HepG2 (cell line): ENCODE measurements around the gene KCNK2. TPM values are rescaled to one million over a fixed set of nuclear protein-coding genes. Genes with fewer than 3 reads are reported as not detected.

Experiments
- ATAC-seq: fragments of 200-7000 bp; cut with Tn5 transposase; 3 replicates; pipeline ENCODE4 v1.9.1; 2020; ENCODE audit warnings: mild to moderate bottlenecking, moderate library complexity
- BruUV-seq: library from RNA; stranded (reverse); fragments of 400-500 nt; replicated peaks from 2 replicates; lab custom pipeline; 2021; lab: Mats Ljungman, UMichigan
- CTCF ChIA-PET: fragments of 300-600 bp; formaldehyde crosslinking; extraction: SDS; loops from one replicate; lab custom pipeline; 2021; ENCODE audit warnings: low total read pairs, inconsistent platforms, low intra/inter-chr PET ratio; lab: Yijun Ruan, JAX
- POLR2A ChIA-PET: fragments of 350-600 bp; sonication (Branson Sonifier 250); formaldehyde crosslinking; loops from one replicate; lab custom pipeline; 2020; ENCODE audit warnings: antibody characterized with exemption, inconsistent platforms; lab: Yijun Ruan, JAX
- DNase-seq: peaks from one replicate; pipeline ENCODE4 v3.0.0-alpha.2; 2015; ENCODE audit warnings: low spot score
- FAIRE-seq: peaks from 3 replicates; lab custom pipeline; 2011; peaks lifted over from hg19 to GRCh38; lab: Jason Lieb, UNC
- H2AFZ ChIP-seq: one replicate; pipeline ENCODE4 v1.6.1; 2011; ENCODE audit warnings: low read length, inconsistent platforms
- H3K27ac ChIP-seq: fragments of 300-600 bp; 3 replicates; pipeline ENCODE4 v1.8.0; 2011; ENCODE audit warnings: mixed run types, mild to moderate bottlenecking, mixed read lengths, low read length, inconsistent platforms; ENCODE audit not compliant: insufficient read depth; ENCODE audit errors: extremely low read length
- H3K27me3 ChIP-seq, 2 experiments: fragments of 200-600 bp in 1 of 2; 2 replicates in 1 of 2; 3 replicates in 1 of 2; pipeline versions ENCODE4 v1.6.0 to v1.8.0; 2011; ENCODE audit warnings: low read length in 2 of 2, mild to moderate bottlenecking in 2 of 2, moderate library complexity in 2 of 2, inconsistent platforms in 1 of 2; ENCODE audit not compliant: insufficient read depth in 2 of 2, control insufficient read depth in 1 of 2
- H3K36me3 ChIP-seq, 2 experiments: fragments of 200-600 bp in 1 of 2; replicated peaks in 1 of 2; 2 replicates in 1 of 2; 3 replicates in 1 of 2; pipeline versions ENCODE4 v1.5.1 to v1.8.0; 2011; ENCODE audit warnings: low read length in 2 of 2, inconsistent platforms in 1 of 2; ENCODE audit not compliant: insufficient read depth in 2 of 2, control insufficient read depth in 1 of 2
- H3K4me1 ChIP-seq: 2 replicates; pipeline ENCODE4 v1.5.1; 2012; ENCODE audit warnings: low read length, inconsistent platforms; ENCODE audit not compliant: insufficient read depth
- H3K4me2 ChIP-seq: 2 replicates; pipeline ENCODE4 v1.6.0; 2011; ENCODE audit warnings: low read depth, low read length, inconsistent platforms
- H3K4me3 ChIP-seq, 3 experiments: fragments of 200-600 bp in 1 of 3; sonication (generic), shearing (Covaris generic) in 1 of 3; replicated peaks in 1 of 3; 2 replicates each; pipeline ENCODE4 v1.5.1; 2011 to 2016; ENCODE audit warnings: low read length in 3 of 3, inconsistent platforms in 2 of 3, low read depth in 2 of 3, mild to moderate bottlenecking in 2 of 3, control low read depth in 1 of 3, mixed read lengths in 1 of 3; ENCODE audit not compliant: insufficient read depth in 1 of 3
- H3K79me2 ChIP-seq: one replicate; pipeline ENCODE4 v1.6.1; 2011; ENCODE audit warnings: low read length, inconsistent platforms; ENCODE audit not compliant: insufficient read depth
- H3K9ac ChIP-seq: 2 replicates; pipeline ENCODE4 v1.6.0; 2011; ENCODE audit warnings: mild to moderate bottlenecking, low read depth, low read length, inconsistent platforms; ENCODE audit not compliant: insufficient read depth
- H3K9me3 ChIP-seq: 2 replicates; pipeline ENCODE4 v1.5.1; 2012; ENCODE audit warnings: mild to moderate bottlenecking, low read length
- H4K20me1 ChIP-seq: 2 replicates; pipeline ENCODE4 v1.6.0; 2011; ENCODE audit warnings: inconsistent platforms, mild to moderate bottlenecking, low read length, moderate library complexity; ENCODE audit not compliant: insufficient read depth
- AKAP8 ChIP-seq: sonication (generic); formaldehyde crosslinking; IDR thresholded peaks from 2 replicates; pipeline ENCODE4 v1.5.1; 2020; ENCODE audit warnings: mild to moderate bottlenecking, missing genetic modification reagents
- MTA1 ChIP-seq: sonication (generic); formaldehyde crosslinking; IDR thresholded peaks from 2 replicates; pipeline ENCODE4 v1.4.0; 2020; ENCODE audit warnings: missing genetic modification reagents, mild to moderate bottlenecking, borderline replicate concordance
- RFXAP ChIP-seq: sonication (generic); formaldehyde crosslinking; IDR thresholded peaks from 2 replicates; pipeline ENCODE4 v1.4.0; 2020; ENCODE audit warnings: missing genetic modification reagents, borderline replicate concordance
- SMC3 ChIP-seq: IDR thresholded peaks from 2 replicates; pipeline ENCODE4 v1.6.1; 2011; ENCODE audit warnings: low read length, improper control_type of control experiment
- ZFP1 ChIP-seq: IDR thresholded peaks from 2 replicates; pipeline ENCODE4 v1.6.1; 2016
- WGBS: methylation state at CpG from one replicate; pipeline ENCODE4 v1.1.6; 2017; ENCODE audit warnings: low lambda C conversion rate; 5-methylcytosine and 5-hydroxymethylcytosine counted together
- in situ Hi-C: cut with HindIII; loops from 2 replicates; pipeline ENCODE4 v1.10.0; 2017; ENCODE audit warnings: low pct_unique_long_range_greater_than_20kb; ENCODE audit not compliant: extremely low pct_ligation_motif_present
- intact Hi-C: fragments of 100-400 bp; cut with micrococcal nuclease; formaldehyde crosslinking; loops from one replicate; pipeline ENCODE4 v1.10.0; 2022; ENCODE audit not compliant: unreplicated experiment
- polyA plus RNA-seq, 8 experiments: library from polyadenylated mRNA; depleted of rRNA in 3 of 8; stranded (reverse) in 7 of 8; unstranded in 1 of 8; fragments of >200 nt; fragmentation: Illumina TruSeq in 4 of 8; extraction: Trizol in 4 of 8; gene quantifications; 2 replicates each; pipeline versions ENCODE4 v1.2.1 to v1.2.3, GENCODE V29; 2011 to 2016; ENCODE audit warnings: low read depth in 4 of 8, missing spikeins in 1 of 8, mixed read lengths in 1 of 8; ENCODE audit not compliant: insufficient read depth in 1 of 8
- total RNA-seq, 5 experiments: library from RNA; depleted of rRNA; stranded (reverse); fragments of >200 nt; fragmentation: Illumina TruSeq; extraction: Trizol; gene quantifications; 2 replicates each; pipeline ENCODE4 v1.2.3, GENCODE V29; 2016; ENCODE audit warnings: low read depth in 1 of 5

The KCNK2 gene
- total and polyA plus RNA-seq, 2 of the 13 experiments (the other 11 are each of a cell fraction or from before 2014, with no cell fraction given) = not detected

DNA sequence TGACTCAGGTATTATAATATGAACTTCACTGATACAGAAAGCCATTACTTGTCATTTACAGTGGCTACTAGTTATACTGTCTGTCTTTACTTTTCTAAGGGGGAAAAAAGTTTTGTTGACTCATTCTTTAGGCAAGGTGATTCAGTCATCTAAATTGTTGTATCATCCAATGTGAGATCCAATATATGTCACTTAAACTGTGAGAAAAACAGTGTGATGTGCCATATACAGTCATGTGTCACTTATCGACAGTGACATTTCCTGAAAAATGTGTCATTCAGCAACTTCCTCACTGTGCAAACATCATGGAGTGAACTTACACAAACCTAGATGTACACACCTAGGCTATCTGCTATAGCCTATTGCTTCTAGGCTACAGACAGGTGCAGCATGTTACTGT is 57.6 kb downstream of the KCNK2 start:
- H3K4me3 ChIP-seq = no peak overlapping the region
- H3K27me3 ChIP-seq = no peaks in the 10 kb centered on the region
- no peak overlapping the region for H2AFZ ChIP-seq
- H3K4me1 ChIP-seq = no peaks in the 10 kb centered on the region
- TF ChIP-seq AKAP8 (no peak), SMC3 (no peak), RFXAP (CRISPR knock-in tag) (no peak)
- no peak overlapping the region for H3K27ac ChIP-seq
- 7% methylated on average over 1 of the region's 1 CpG for WGBS
- H3K79me2 ChIP-seq = no peaks in the 10 kb centered on the region
- H4K20me1 ChIP-seq = no peaks in the 10 kb centered on the region
- ChIA-PET CTCF (no interaction called here), POLR2A (no interaction called here)
- BruUV-seq = no TSS peak
- DNase-seq (no peak), ATAC-seq (no peak), FAIRE-seq (no peak)
- peaks cover 11% of the 10 kb centered on the region for H3K9me3 ChIP-seq
- no peak overlapping the region for H3K4me2 ChIP-seq
- H3K9ac ChIP-seq = no peak overlapping the region
- in situ Hi-C loops (loop anchor here (10.0 kb wide), 1 partner anchor 335 kb away; no protein-coding TSS in a partner anchor), intact Hi-C loops (no loop called here)
- H3K36me3 ChIP-seq = no peaks in the 10 kb centered on the region

- H3K9me3 ChIP-seq = peaks cover 11% of the 10 kb centered on the region
Measured at GRCh38 chr1:215141460-215141859, 58.9 kb downstream of the KCNK2 start.

More at GRCh38 chr1:215141460-215141859, 58.9 kb downstream of the KCNK2 start:
- no peak overlapping the region for H3K4me2 ChIP-seq
- DNase-seq = no peak
- no peak overlapping the region for H3K9ac ChIP-seq
- peak; percentile 96; the same call in 1 of the 2 replicates for TF ChIP-seq ZFP1 (CRISPR knock-in tag)
- no peak for TF ChIP-seq MTA1
- no peak overlapping the region for H2AFZ ChIP-seq
- no peak overlapping the region for H3K4me3 ChIP-seq
- H4K20me1 ChIP-seq = no peaks in the 10 kb centered on the region
- no peaks in the 10 kb centered on the region for H3K79me2 ChIP-seq
- FAIRE-seq = no peak
- intact Hi-C loops (no loop called here), in situ Hi-C loops (loop anchor here (10.0 kb wide), 1 partner anchor 337 kb away; no protein-coding TSS in a partner anchor)
- POLR2A ChIA-PET = no interaction called here
- H3K4me1 ChIP-seq = no peaks in the 10 kb centered on the region
- no peak for ATAC-seq
- no peaks in the 10 kb centered on the region for H3K27me3 ChIP-seq
- no TSS peak for BruUV-seq
- H3K27ac ChIP-seq = no peak overlapping the region
- no peaks in the 10 kb centered on the region for H3K36me3 ChIP-seq
- CTCF ChIA-PET = no interaction called here
- WGBS = 3% methylated on average over 3 of the region's 3 CpGs
